Ovary (tissue), 3 donors: ENCODE measurements around the gene IQCF2.

ENCODE experiments used
- EP300 ChIP-seq: sonication (generic); formaldehyde crosslinking; IDR thresholded peaks from one replicate; pipeline ENCODE4 v1.6.1; 2017; ENCODE audit warnings: antibody characterized with exemption
- POLR2A ChIP-seq: fragments of 450-650 bp; IDR thresholded peaks from one replicate; pipeline ENCODE4 v1.6.1; 2017; ENCODE audit warnings: antibody characterized with exemption, mild to moderate bottlenecking, moderate library complexity
- TF ChIP-seq, protein P1 (sequence below), 3 donors: fragments of 450-650 bp in 2 of 3; fragments of 200-600 bp in 1 of 3; IDR thresholded peaks; one replicate each; pipeline versions ENCODE4 v1.5.1 to v1.8.0; 2016 to 2022; ENCODE audit warnings: antibody characterized with exemption in 3 of 3, mild to moderate bottlenecking in 1 of 3
- donor health status: DM: no; HTN: no; CAD: no.

DNA sequence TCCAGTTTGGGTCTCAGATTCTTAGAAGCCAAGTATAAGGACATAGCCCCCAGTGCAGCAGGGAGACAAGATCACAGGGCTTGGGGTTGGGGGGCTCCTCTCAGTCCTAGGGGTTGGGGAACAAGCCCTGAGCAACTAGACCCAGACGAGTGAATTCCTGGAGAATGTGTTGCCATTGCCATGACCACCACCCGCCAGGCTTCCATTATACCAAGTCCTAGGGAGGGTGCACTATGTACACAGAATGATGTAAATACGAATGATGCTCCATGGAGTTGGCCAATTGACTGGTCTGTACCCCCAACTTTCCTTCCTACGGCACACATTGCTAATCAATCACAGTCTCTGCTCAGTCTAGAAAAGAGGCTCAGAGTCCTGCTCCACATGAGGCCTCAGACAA, 33.0 kb downstream of the IQCF2 start:
- TF ChIP-seq, protein P1, sequence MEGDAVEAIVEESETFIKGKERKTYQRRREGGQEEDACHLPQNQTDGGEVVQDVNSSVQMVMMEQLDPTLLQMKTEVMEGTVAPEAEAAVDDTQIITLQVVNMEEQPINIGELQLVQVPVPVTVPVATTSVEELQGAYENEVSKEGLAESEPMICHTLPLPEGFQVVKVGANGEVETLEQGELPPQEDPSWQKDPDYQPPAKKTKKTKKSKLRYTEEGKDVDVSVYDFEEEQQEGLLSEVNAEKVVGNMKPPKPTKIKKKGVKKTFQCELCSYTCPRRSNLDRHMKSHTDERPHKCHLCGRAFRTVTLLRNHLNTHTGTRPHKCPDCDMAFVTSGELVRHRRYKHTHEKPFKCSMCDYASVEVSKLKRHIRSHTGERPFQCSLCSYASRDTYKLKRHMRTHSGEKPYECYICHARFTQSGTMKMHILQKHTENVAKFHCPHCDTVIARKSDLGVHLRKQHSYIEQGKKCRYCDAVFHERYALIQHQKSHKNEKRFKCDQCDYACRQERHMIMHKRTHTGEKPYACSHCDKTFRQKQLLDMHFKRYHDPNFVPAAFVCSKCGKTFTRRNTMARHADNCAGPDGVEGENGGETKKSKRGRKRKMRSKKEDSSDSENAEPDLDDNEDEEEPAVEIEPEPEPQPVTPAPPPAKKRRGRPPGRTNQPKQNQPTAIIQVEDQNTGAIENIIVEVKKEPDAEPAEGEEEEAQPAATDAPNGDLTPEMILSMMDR (IDR thresholded peaks at IDR 0.05), result no peak
- TF ChIP-seq EP300 (no peak), POLR2A (no peak)
